ENCODE results near the gene ZSCAN32.
A peak's percentile ranks its signal among the peaks of the same experiment; 100 is the strongest.

Gene ZSCAN32

DNA sequence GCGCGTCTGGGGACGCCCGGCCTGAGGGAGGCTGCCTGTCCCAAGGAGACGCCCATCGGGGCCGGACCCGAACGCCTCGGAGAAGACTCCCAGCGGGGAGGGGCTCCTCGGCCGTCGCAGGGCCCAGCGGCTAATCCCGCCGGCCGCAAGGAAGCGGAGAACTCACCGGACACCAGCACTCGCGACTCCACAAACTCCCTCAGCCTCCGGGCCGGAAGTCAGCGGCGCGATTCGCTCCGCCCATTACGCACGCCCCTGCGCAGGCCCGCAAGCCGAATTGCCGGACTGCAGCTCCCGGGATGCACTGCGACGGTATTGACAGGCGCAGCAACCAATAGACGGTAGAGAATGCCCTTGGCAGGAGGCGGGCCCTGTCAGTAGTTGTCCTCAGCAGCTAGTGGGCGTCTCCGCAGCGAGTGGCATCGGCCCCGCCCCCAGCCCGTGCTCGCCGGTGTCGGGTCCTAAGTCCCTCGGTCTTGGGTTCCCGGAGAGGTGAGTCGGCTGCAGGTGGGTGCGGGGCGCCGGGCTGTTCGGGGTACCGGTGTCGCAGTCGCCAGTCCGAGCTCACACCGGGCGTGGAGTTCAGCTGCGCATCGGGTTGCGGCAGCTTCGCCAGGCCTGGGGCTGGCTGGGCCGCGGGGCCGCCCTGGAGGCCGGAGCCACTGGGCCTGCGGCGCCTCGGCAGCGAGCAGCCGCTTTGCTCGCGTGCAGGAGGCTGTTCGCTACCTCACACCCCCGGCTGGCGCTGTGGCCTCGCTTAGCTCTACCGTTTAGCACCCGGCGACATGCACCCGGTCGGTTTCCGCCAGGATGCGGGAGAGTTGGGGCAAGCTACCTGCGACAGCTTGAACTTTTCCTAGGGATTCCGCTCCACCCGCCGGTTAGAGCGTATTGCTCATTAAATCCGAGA lies at the start of gene ZSCAN32, which contains the start of gene ZNF174:
TSS of gene ZSCAN32 (minus strand) at position 226 of the 910 bp plus-strand sequence. CDS start 3,447 bp downstream, outside the sequence.
TSS of gene ZNF174 (plus strand) at position 437 of the 910 bp plus-strand sequence. CDS start 790 bp downstream, outside the sequence.
- H3K36me3 ChIP-seq = peaks cover 50% of the 10 kb centered on the region
- TF ChIP-seq, protein P1, sequence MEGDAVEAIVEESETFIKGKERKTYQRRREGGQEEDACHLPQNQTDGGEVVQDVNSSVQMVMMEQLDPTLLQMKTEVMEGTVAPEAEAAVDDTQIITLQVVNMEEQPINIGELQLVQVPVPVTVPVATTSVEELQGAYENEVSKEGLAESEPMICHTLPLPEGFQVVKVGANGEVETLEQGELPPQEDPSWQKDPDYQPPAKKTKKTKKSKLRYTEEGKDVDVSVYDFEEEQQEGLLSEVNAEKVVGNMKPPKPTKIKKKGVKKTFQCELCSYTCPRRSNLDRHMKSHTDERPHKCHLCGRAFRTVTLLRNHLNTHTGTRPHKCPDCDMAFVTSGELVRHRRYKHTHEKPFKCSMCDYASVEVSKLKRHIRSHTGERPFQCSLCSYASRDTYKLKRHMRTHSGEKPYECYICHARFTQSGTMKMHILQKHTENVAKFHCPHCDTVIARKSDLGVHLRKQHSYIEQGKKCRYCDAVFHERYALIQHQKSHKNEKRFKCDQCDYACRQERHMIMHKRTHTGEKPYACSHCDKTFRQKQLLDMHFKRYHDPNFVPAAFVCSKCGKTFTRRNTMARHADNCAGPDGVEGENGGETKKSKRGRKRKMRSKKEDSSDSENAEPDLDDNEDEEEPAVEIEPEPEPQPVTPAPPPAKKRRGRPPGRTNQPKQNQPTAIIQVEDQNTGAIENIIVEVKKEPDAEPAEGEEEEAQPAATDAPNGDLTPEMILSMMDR (IDR thresholded peaks at IDR 0.05; ENCODE audit: low read depth, low read length) = no peak
- peak within 1 kb of the TSS; percentile 89 for H3K4me3 ChIP-seq (ENCODE audit: low read depth, low read length)
- H3K9me3 ChIP-seq (ENCODE audit: severe bottlenecking) = peaks cover 3% of the 10 kb centered on the region
- no peaks in the 10 kb centered on the region for H3K27me3 ChIP-seq (ENCODE audit: insufficient read depth, low read depth, severe bottlenecking)
- H3K27ac ChIP-seq = peak within 1 kb of the TSS; percentile 68
- peak; percentile 99 for DNase-seq

DNA sequence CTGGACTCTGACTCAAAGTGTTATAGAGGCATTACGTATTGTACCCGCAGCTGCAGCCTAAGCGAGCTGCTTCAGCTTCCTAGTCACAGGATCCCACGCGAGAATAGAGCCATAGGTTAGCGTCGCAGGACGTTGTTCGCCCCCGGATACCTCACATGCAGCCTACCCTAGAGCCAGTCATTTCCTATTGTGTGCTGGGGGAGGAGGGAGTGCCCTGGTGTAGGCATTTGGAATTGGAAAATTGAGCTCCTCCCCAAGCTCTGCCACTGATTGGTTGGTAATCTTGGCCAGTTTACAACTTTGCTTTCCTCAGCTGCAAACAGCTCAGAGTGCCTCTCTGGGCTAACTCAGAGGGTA lies 43.2 kb upstream of the ZSCAN32 start:
- H3K9me3 ChIP-seq (ENCODE audit: severe bottlenecking) = peaks cover 3% of the 10 kb centered on the region
- H3K36me3 ChIP-seq = peaks cover 13% of the 10 kb centered on the region; the same call in 1 of the 2 replicates
- peak overlapping the region; percentile 53 for H3K4me3 ChIP-seq (ENCODE audit: low read depth, low read length)
- H3K27me3 ChIP-seq (ENCODE audit: insufficient read depth, low read depth, severe bottlenecking) = no peaks in the 10 kb centered on the region
- H3K27ac ChIP-seq = peak overlapping the region; percentile 79
- TF ChIP-seq, protein P1 (IDR thresholded peaks at IDR 0.05; ENCODE audit: low read depth, low read length) = no peak
- DNase-seq = peak; percentile 17

DNA sequence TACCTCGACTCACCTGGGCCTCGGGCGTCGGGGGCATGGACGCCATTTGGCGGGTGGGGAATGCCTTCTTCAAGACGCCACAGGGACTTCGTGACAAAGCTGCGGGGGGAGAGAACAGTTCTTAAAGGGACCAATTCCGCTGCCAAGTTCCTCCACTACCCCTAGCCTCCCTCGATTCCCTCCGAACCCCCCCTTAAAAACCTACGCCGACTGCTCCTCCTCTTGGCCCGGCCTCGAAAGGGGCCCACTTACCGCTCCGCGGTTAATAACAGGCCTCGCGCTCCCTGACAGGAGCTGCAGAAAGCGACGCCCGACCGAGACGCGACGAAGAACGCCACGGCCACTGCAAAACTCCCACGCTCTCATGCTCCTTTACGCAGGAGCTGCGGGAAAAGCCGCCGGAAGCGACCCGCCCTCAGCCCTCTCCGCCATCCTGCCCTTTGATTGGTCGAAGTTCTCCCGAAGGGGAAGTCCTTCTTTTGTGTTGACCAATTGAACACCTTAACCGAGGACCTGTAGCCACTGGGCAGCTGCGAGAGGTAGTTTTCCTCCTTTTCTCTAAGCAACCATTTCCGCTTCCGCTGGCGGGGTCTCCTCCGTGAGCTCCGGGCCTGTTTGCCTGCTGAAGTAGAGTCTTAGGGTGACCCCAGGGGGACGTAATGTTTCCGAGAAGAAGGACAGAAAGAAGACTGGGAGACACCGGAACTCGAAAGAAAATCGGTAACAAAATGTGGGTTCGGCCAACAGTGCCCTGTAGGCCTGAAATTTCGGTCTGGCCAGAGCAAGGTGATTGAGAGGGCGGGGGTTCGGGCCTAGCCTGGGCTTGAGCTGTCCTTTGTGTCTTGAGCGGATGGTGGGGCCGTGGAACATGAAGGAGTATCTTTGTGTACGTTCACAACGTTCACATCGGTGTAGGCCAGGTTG lies 42.6 kb upstream of the ZSCAN32 start, which contains the start of the genes NAA60 and ZNF597:
TSS of gene NAA60 (plus strand) at position 573 of the 924 bp plus-strand sequence. CDS start 32,548 bp downstream, outside the sequence.
TSS of gene ZNF597 (minus strand) at position 397 of the 924 bp plus-strand sequence. CDS start at position 46, 351 bp downstream.
- H3K27me3 ChIP-seq (ENCODE audit: insufficient read depth, low read depth, severe bottlenecking) = no peaks in the 10 kb centered on the region
- peak within 1 kb of the TSS; percentile 53 for H3K4me3 ChIP-seq (ENCODE audit: low read depth, low read length)
- H3K27ac ChIP-seq = peak within 1 kb of the TSS; percentile 79
- H3K9me3 ChIP-seq (ENCODE audit: severe bottlenecking) = peaks cover 3% of the 10 kb centered on the region
- peak; percentile 88 for DNase-seq
- peaks cover 13% of the 10 kb centered on the region; the same call in 1 of the 2 replicates for H3K36me3 ChIP-seq
- TF ChIP-seq, protein P1 (IDR thresholded peaks at IDR 0.05; ENCODE audit: low read depth, low read length) = no peak

DNA sequence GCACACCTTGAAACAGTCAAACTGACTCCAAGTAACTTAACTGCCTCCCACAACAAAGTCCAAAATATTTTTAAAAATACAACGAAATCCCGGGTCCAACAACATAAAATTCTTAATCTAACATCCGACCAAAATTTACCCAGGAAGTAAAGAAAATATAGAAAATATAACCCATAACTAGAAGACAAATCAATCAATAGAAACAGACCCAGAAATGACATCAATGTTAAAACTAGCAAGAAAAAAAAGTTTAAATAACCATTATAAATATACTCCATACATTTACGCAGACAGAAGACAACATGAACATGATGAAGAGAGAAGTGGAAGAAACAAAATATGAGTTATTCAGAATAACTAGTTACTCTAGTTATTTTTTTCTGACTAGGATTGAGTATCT lies 38.8 kb upstream of the ZSCAN32 start:
- no peak overlapping the region for H3K27ac ChIP-seq
- TF ChIP-seq, protein P1 (IDR thresholded peaks at IDR 0.05; ENCODE audit: low read depth, low read length) = no peak
- no peak for DNase-seq
- no peaks in the 10 kb centered on the region for H3K27me3 ChIP-seq (ENCODE audit: insufficient read depth, low read depth, severe bottlenecking)
- H3K36me3 ChIP-seq = peaks cover 14% of the 10 kb centered on the region; the same call in 1 of the 2 replicates
- no peak overlapping the region for H3K4me3 ChIP-seq (ENCODE audit: low read depth, low read length)
- H3K9me3 ChIP-seq (ENCODE audit: severe bottlenecking) = peaks cover 3% of the 10 kb centered on the region

DNA sequence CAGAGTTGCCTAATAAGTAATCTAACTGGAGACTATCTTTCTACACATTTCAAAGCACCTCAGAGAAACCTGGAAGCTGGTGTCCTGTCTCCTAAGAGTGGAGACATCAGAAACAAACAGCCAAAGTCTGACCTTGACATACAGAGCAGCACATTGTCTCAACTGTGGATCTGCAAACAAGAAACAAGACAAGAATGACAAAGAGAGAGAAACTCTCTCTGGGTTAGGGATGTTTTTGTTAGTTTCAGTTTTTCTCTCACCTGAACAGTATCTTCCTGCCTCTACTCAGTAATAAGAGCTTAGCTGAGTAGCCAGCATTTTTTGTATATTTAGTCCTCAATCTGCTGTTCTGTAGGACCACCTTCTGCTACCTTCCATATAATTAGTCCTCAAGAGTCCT lies 33.6 kb upstream of the ZSCAN32 start:
- H3K4me3 ChIP-seq (ENCODE audit: low read depth, low read length) = no peak overlapping the region
- no peaks in the 10 kb centered on the region for H3K27me3 ChIP-seq (ENCODE audit: insufficient read depth, low read depth, severe bottlenecking)
- no peaks in the 10 kb centered on the region for H3K9me3 ChIP-seq (ENCODE audit: severe bottlenecking)
- no peak for DNase-seq
- H3K27ac ChIP-seq = no peak overlapping the region
- peaks cover 8% of the 10 kb centered on the region; the same call in 1 of the 2 replicates for H3K36me3 ChIP-seq
- TF ChIP-seq, protein P1 (IDR thresholded peaks at IDR 0.05; ENCODE audit: low read depth, low read length) = no peak

Data from WERI-Rb-1 (cell line).